GM23338 (cell line): Measurements from ENCODE around the gene MED27. TPM values are rescaled to one million over a fixed set of nuclear protein-coding genes. Genes with fewer than 3 reads are reported as not detected.

Experiments
- ATAC-seq: fragments of 200-7000 bp; cut with Tn5 transposase; 3 replicates; pipeline ENCODE4 v1.9.1; 2020
- DNase-seq: peaks from one replicate; pipeline ENCODE4 v3.0.0-alpha.2; 2015; ENCODE audit warnings: low spot score
- H2AFZ ChIP-seq: fragments of 200-600 bp; sonication (generic); 2 replicates; pipeline ENCODE4 v1.8.0; 2016; ENCODE audit warnings: antibody characterized with exemption, mild to moderate bottlenecking, moderate library complexity
- H3F3A ChIP-seq: fragments of 200-600 bp; sonication (generic); replicated peaks from 2 replicates; pipeline ENCODE4 v1.8.0; 2017; ENCODE audit warnings: antibody characterized with exemption, mixed run types, low read depth
- H3K27ac ChIP-seq: fragments of 200-600 bp; sonication (generic); 2 replicates; pipeline ENCODE4 v1.6.1; 2016; ENCODE audit warnings: low read depth
- H3K27me3 ChIP-seq: fragments of 200-600 bp; sonication (generic); 2 replicates; pipeline ENCODE4 v1.8.0; 2016; ENCODE audit warnings: mild to moderate bottlenecking, mixed run types, moderate library complexity; ENCODE audit not compliant: insufficient read depth
- H3K36me3 ChIP-seq: fragments of 200-600 bp; sonication (generic); 2 replicates; pipeline ENCODE4 v1.8.0; 2016; ENCODE audit warnings: mild to moderate bottlenecking; ENCODE audit not compliant: insufficient read depth
- H3K4me1 ChIP-seq: fragments of 200-600 bp; sonication (generic); 2 replicates; pipeline ENCODE4 v1.8.0; 2016; ENCODE audit warnings: mild to moderate bottlenecking, moderate library complexity; ENCODE audit not compliant: insufficient read depth
- H3K4me2 ChIP-seq: fragments of 200-600 bp; sonication (generic); 2 replicates; pipeline ENCODE4 v1.7.1; 2017; ENCODE audit warnings: mixed run types
- H3K4me3 ChIP-seq: fragments of 200-600 bp; sonication (generic); 2 replicates; pipeline ENCODE4 v1.6.1; 2016; ENCODE audit warnings: mixed run types
- H3K79me2 ChIP-seq: fragments of 200-600 bp; sonication (generic); replicated peaks from 2 replicates; pipeline ENCODE4 v1.8.0; 2017; ENCODE audit warnings: mild to moderate bottlenecking; ENCODE audit not compliant: insufficient read depth
- H3K9me2 ChIP-seq: fragments of 200-600 bp; sonication (generic); 2 replicates; pipeline ENCODE4 v1.8.0; 2017; ENCODE audit not compliant: insufficient read depth
- H4K20me1 ChIP-seq: fragments of 200-600 bp; sonication (generic); replicated peaks from 2 replicates; pipeline ENCODE4 v1.8.0; 2017; ENCODE audit warnings: mild to moderate bottlenecking; ENCODE audit not compliant: insufficient read depth
- H3K27ac Mint-ChIP-seq: 2 replicates; pipeline ENCODE4 v1.8.0; 2020; ENCODE audit warnings: inconsistent platforms, mild to moderate bottlenecking, moderate library complexity, mixed read lengths
- H3K27me3 Mint-ChIP-seq: 3 replicates; pipeline ENCODE4 v1.8.0; 2022; ENCODE audit warnings: low read depth, mild to moderate bottlenecking, moderate library complexity, mixed read lengths, inconsistent platforms; ENCODE audit not compliant: insufficient read depth, poor library complexity
- H3K36me3 Mint-ChIP-seq: 3 replicates; pipeline ENCODE4 v1.8.0; 2021; ENCODE audit warnings: low read depth, mild to moderate bottlenecking, inconsistent platforms, moderate library complexity, mixed read lengths
- H3K4me1 Mint-ChIP-seq: 3 replicates; pipeline ENCODE4 v1.8.0; 2020; ENCODE audit warnings: mild to moderate bottlenecking, inconsistent platforms, mixed read lengths
- H3K4me3 Mint-ChIP-seq: 3 replicates; pipeline ENCODE4 v1.8.0; 2021; ENCODE audit warnings: moderate library complexity, mild to moderate bottlenecking, inconsistent platforms, mixed read lengths
- H3K9me3 Mint-ChIP-seq: 3 replicates; pipeline ENCODE4 v1.8.0; 2020; ENCODE audit warnings: moderate library complexity, mild to moderate bottlenecking, inconsistent platforms, mixed read lengths
- CREB1 ChIP-seq: fragments of 250-450 bp; sonication (Bioruptor Pico); IDR thresholded peaks from 2 replicates; pipeline ENCODE4 v1.5.0; 2020; ENCODE audit warnings: low read depth, mild to moderate bottlenecking, moderate library complexity
- EZH2 ChIP-seq: fragments of 200-600 bp; sonication (generic); IDR thresholded peaks from one replicate; pipeline ENCODE4 v1.8.0; 2017; ENCODE audit warnings: antibody characterized with exemption, mild to moderate bottlenecking, low read depth; ENCODE audit not compliant: unreplicated experiment
- EZH2phosphoT487 ChIP-seq: fragments of 200-600 bp; sonication (generic); IDR thresholded peaks from one replicate; pipeline ENCODE4 v1.8.1; 2018; ENCODE audit warnings: antibody characterized with exemption; ENCODE audit not compliant: unreplicated experiment
- NANOG ChIP-seq: IDR thresholded peaks from 2 replicates; pipeline ENCODE4 v1.6.1; 2016; ENCODE audit warnings: antibody characterized with exemption, borderline replicate concordance
- POLR2AphosphoS5 ChIP-seq: IDR thresholded peaks from 2 replicates; pipeline ENCODE4 v1.6.1; 2016; ENCODE audit warnings: antibody characterized with exemption, low read depth
- STAT1 ChIP-seq: IDR thresholded peaks from one replicate; pipeline ENCODE4 v1.6.1; 2016; ENCODE audit warnings: antibody characterized with exemption; ENCODE audit not compliant: unreplicated experiment
- ZNF114 ChIP-seq: fragments of 250-450 bp; sonication (Bioruptor Pico); IDR thresholded peaks from 2 replicates; pipeline ENCODE4 v1.5.0; 2020; ENCODE audit warnings: mild to moderate bottlenecking, moderate library complexity
- ZNF331 ChIP-seq: fragments of 250-450 bp; sonication (Bioruptor Pico); IDR thresholded peaks from 2 replicates; pipeline ENCODE4 v1.5.0; 2020; ENCODE audit warnings: low read depth, mild to moderate bottlenecking, moderate library complexity
- ZNF462 ChIP-seq: fragments of 250-450 bp; sonication (Bioruptor Pico); IDR thresholded peaks from 2 replicates; pipeline ENCODE4 v1.5.0; 2020; ENCODE audit warnings: mild to moderate bottlenecking, moderate library complexity
- polyA plus RNA-seq: library from polyadenylated mRNA; unstranded; fragments of >200 nt; fragmentation: Nextera tagmentation; extraction: Ambion mirVana; gene quantifications from 2 replicates; pipeline ENCODE4 v1.2.1, GENCODE V29; 2016
- total RNA-seq: library from RNA; depleted of rRNA; stranded (reverse); fragments of >200 nt; shearing (Covaris generic); gene quantifications from 2 replicates; pipeline ENCODE4 v1.2.3, GENCODE V29; 2014
- TF ChIP-seq, protein P1 (sequence below), 2 experiments: fragments of 200-600 bp in 1 of 2; sonication (generic) in 1 of 2; conservative IDR thresholded peaks; 2 replicates each; pipeline versions ENCODE4 v1.5.1 to v1.6.1; 2016 to 2017; ENCODE audit warnings: antibody characterized with exemption in 2 of 2, low read depth in 2 of 2, mild to moderate bottlenecking in 2 of 2, moderate library complexity in 1 of 2
- TF ChIP-seq, protein P2 (sequence below): IDR thresholded peaks from 2 replicates; pipeline ENCODE4 v1.6.1; 2016; ENCODE audit warnings: antibody characterized with exemption

The MED27 gene
- total and polyA plus RNA-seq, 2 experiments from 2014 or later: 30.6 to 35.0 TPM

DNA sequence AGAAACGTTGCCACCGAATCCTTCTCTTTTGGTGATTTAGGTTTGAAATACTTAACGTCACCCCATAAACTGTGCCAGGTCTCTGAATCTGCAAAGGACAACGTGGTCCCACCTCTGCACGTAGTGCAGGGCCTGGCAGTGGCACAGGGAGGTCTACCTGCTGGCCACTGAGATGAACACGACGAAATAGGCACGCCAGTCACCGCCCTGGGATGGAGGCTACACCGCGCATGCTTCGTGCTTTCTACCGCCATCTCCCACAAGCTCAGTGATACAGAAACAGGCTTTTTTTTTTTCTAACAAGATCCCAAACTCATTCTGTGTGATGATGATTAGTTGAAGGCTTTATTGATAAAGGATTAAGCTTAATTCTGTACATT, 199.8 kb downstream of the MED27 start (continued):
- TF ChIP-seq EZH2: no peak
- TF ChIP-seq POLR2AphosphoS5: no peak
- TF ChIP-seq, protein P1, sequence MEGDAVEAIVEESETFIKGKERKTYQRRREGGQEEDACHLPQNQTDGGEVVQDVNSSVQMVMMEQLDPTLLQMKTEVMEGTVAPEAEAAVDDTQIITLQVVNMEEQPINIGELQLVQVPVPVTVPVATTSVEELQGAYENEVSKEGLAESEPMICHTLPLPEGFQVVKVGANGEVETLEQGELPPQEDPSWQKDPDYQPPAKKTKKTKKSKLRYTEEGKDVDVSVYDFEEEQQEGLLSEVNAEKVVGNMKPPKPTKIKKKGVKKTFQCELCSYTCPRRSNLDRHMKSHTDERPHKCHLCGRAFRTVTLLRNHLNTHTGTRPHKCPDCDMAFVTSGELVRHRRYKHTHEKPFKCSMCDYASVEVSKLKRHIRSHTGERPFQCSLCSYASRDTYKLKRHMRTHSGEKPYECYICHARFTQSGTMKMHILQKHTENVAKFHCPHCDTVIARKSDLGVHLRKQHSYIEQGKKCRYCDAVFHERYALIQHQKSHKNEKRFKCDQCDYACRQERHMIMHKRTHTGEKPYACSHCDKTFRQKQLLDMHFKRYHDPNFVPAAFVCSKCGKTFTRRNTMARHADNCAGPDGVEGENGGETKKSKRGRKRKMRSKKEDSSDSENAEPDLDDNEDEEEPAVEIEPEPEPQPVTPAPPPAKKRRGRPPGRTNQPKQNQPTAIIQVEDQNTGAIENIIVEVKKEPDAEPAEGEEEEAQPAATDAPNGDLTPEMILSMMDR (conservative IDR thresholded peaks at IDR 0.05; ENCODE audit: low read depth in 2 of 2): no peak

DNA sequence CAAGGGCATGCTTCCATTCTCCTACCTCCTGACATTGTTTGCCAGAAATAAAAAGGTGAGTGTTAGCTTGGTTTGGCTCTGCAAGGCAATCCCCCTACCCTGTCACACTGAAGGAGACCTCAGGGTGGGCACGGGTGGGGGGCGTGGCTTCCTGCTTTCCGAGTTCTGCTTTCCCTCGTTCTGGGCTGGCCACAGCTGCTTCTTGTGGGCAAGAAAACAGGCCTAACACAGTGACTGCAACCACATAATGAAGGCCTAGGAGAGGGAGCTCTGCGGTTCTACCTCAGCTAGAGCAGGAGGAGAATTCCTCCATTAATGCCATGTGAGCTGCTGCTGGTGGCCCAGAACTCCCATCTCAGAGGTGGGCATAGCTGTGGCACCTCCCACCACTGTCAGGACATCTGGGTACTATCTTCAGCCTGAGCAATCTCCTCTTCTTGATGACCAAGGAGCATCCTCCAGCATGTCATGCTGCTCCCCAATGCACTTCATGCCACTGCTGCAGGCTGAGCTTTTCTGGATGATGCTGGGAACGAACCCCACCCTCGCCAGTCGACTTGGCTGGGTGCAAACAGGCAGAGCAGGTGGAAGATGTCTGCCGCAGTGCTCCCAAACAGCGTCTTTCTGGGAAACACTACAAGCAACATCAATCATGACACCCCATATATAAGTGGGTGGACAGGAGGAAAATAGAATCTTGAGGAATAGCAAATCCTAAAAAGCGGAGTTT, 200.3 kb downstream of the MED27 start:
- Mint-ChIP-seq H3K4me3 (no peak overlapping the region), H3K4me1 (peaks cover 13% of the 10 kb centered on the region), H3K27me3 (peaks cover 7% of the 10 kb centered on the region), H3K36me3 (no peaks in the 10 kb centered on the region), H3K27ac (no peak overlapping the region), H3K9me3 (no peaks in the 10 kb centered on the region)
- Histone ChIP-seq H3K36me3 (no peaks in the 10 kb centered on the region), H3K27me3 (no peaks in the 10 kb centered on the region), H3K4me1 (peaks cover 15% of the 10 kb centered on the region), H4K20me1 (no peaks in the 10 kb centered on the region), H3K4me2 (no peak overlapping the region), H2AFZ (no peak overlapping the region), H3K79me2 (no peaks in the 10 kb centered on the region), H3K9me2 (no peaks in the 10 kb centered on the region), H3K4me3 (no peak overlapping the region), H3K27ac (no peak overlapping the region), H3F3A (no peaks in the 10 kb centered on the region; the same call in 1 of the 2 replicates)
- TF ChIP-seq NANOG: no peak
- TF ChIP-seq EZH2: no peak
- TF ChIP-seq CREB1 (CRISPR knock-in tag): no peak
- no peak for TF ChIP-seq EZH2phosphoT487
- TF ChIP-seq, protein P2, sequence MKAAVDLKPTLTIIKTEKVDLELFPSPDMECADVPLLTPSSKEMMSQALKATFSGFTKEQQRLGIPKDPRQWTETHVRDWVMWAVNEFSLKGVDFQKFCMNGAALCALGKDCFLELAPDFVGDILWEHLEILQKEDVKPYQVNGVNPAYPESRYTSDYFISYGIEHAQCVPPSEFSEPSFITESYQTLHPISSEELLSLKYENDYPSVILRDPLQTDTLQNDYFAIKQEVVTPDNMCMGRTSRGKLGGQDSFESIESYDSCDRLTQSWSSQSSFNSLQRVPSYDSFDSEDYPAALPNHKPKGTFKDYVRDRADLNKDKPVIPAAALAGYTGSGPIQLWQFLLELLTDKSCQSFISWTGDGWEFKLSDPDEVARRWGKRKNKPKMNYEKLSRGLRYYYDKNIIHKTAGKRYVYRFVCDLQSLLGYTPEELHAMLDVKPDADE: no peak
- TF ChIP-seq ZNF462: no peak
- TF ChIP-seq ZNF114 (CRISPR knock-in tag): no peak
- no peak for TF ChIP-seq POLR2AphosphoS5
- TF ChIP-seq, protein P1 (conservative IDR thresholded peaks at IDR 0.05; ENCODE audit: low read depth in 2 of 2): no peak
- no peak for TF ChIP-seq ZNF331 (CRISPR knock-in tag)
- no peak for TF ChIP-seq STAT1
- DNase-seq: no peak
- no peak for ATAC-seq
